ENCODE data around the gene DENND2A.
"Not testable (repeated sequence)": the region's sequence is repeated elsewhere in the genome, so short reads cannot be mapped to it uniquely, and the experiment has no call there.

DENND2A gene

GRCh38 chr7:140565761-140566160 lies 74.9 kb downstream of the DENND2A start:
- H3K56ac ChIP-seq (ENCODE audit: low read length); DNase-seq: not testable (repeated sequence)
- WGBS (ENCODE audit: extremely low coverage, insufficient coverage, low lambda C conversion rate), result no CpG with 5 or more reads among the region's 5 CpGs

GRCh38 chr7:140564643-140565042 lies 76.0 kb downstream of the DENND2A start:
- Histone ChIP-seq H3K27me3 (ENCODE audit: insufficient read depth, low read length, poor library complexity) (no peaks in the 10 kb centered on the region), H3K4me2 (ENCODE audit: low read length) (no peak overlapping the region), H3K18ac (ENCODE audit: low read length) (no peak overlapping the region), H2AK5ac (ENCODE audit: low read length) (no peak overlapping the region), H3K56ac (ENCODE audit: low read length) (no peak overlapping the region), H2BK120ac (ENCODE audit: low read depth, low read length) (no peak overlapping the region), H2BK5ac (ENCODE audit: low read length) (no peak overlapping the region), H4K5ac (ENCODE audit: low read length) (no peak overlapping the region), H3K36me3 (ENCODE audit: control insufficient read depth, insufficient read depth, low read length) (no peaks in the 10 kb centered on the region), H4K8ac (ENCODE audit: low read depth, low read length) (no peak overlapping the region), H3K79me1 (ENCODE audit: low read length) (no peaks in the 10 kb centered on the region), H3K4me3 (ENCODE audit: low read length) (no peak overlapping the region), H3K9ac (ENCODE audit: low read length) (no peak overlapping the region), H2BK15ac (replicated peaks; ENCODE audit: low read depth) (no peak overlapping the region), H3K4me1 (ENCODE audit: control insufficient read depth, low read depth, low read length) (no peaks in the 10 kb centered on the region), H3K4ac (ENCODE audit: low read depth, low read length) (no peak overlapping the region), H3K79me2 (ENCODE audit: control insufficient read depth, insufficient read depth, low read length) (no peaks in the 10 kb centered on the region), H3K27ac (ENCODE audit: low read depth, low read length) (no peak overlapping the region), H3K23ac (ENCODE audit: low read length) (no peak overlapping the region)
- no peak for DNase-seq
- no CpG with 5 or more reads among the region's 4 CpGs for WGBS (ENCODE audit: extremely low coverage, insufficient coverage, low lambda C conversion rate)

More at GRCh38 chr7:140565761-140566160, 74.9 kb downstream of the DENND2A start:
- H3K79me1 ChIP-seq (ENCODE audit: low read length); H3K4me1 ChIP-seq (ENCODE audit: control insufficient read depth, low read depth, low read length); H2BK5ac ChIP-seq (ENCODE audit: low read length); H3K27me3 ChIP-seq (ENCODE audit: insufficient read depth, low read length, poor library complexity); H4K8ac ChIP-seq (ENCODE audit: low read depth, low read length); H3K23ac ChIP-seq (ENCODE audit: low read length); H2BK120ac ChIP-seq (ENCODE audit: low read depth, low read length); H3K36me3 ChIP-seq (ENCODE audit: control insufficient read depth, insufficient read depth, low read length); H2AK5ac ChIP-seq (ENCODE audit: low read length); H2BK15ac ChIP-seq (replicated peaks; ENCODE audit: low read depth); H3K18ac ChIP-seq (ENCODE audit: low read length); H4K5ac ChIP-seq (ENCODE audit: low read length); H3K79me2 ChIP-seq (ENCODE audit: control insufficient read depth, insufficient read depth, low read length); H3K4ac ChIP-seq (ENCODE audit: low read depth, low read length); H3K4me3 ChIP-seq (ENCODE audit: low read length); H3K9ac ChIP-seq (ENCODE audit: low read length); H3K4me2 ChIP-seq (ENCODE audit: low read length); H3K27ac ChIP-seq (ENCODE audit: low read depth, low read length): not testable (repeated sequence)

- no peak overlapping the region for H3K4me2 ChIP-seq (ENCODE audit: low read length)
- no peak overlapping the region for H3K18ac ChIP-seq (ENCODE audit: low read length)
- H3K9ac ChIP-seq (ENCODE audit: low read length), result no peak overlapping the region
- no peak overlapping the region for H2BK120ac ChIP-seq (ENCODE audit: low read depth, low read length)
- no CpG with 5 or more reads among the region's 5 CpGs for WGBS (ENCODE audit: extremely low coverage, insufficient coverage, low lambda C conversion rate)
- H3K56ac ChIP-seq (ENCODE audit: low read length), result no peak overlapping the region
- H3K27me3 ChIP-seq (ENCODE audit: insufficient read depth, low read length, poor library complexity), result no peaks in the 10 kb centered on the region
- H2BK15ac ChIP-seq (replicated peaks; ENCODE audit: low read depth), result no peak overlapping the region
- no peak overlapping the region for H2BK5ac ChIP-seq (ENCODE audit: low read length)
- no peaks in the 10 kb centered on the region for H3K79me1 ChIP-seq (ENCODE audit: low read length)
- H3K4ac ChIP-seq (ENCODE audit: low read depth, low read length), result no peak overlapping the region
- H4K5ac ChIP-seq (ENCODE audit: low read length), result no peak overlapping the region
- no peak overlapping the region for H3K23ac ChIP-seq (ENCODE audit: low read length)
- no peaks in the 10 kb centered on the region for H3K79me2 ChIP-seq (ENCODE audit: control insufficient read depth, insufficient read depth, low read length)
- H3K27ac ChIP-seq (ENCODE audit: low read depth, low read length), result no peak overlapping the region
- no peak overlapping the region for H3K4me3 ChIP-seq (ENCODE audit: low read length)
- no peaks in the 10 kb centered on the region for H3K36me3 ChIP-seq (ENCODE audit: control insufficient read depth, insufficient read depth, low read length)
- H4K8ac ChIP-seq (ENCODE audit: low read depth, low read length), result no peak overlapping the region
- no peak overlapping the region for H2AK5ac ChIP-seq (ENCODE audit: low read length)
- H3K4me1 ChIP-seq (ENCODE audit: control insufficient read depth, low read depth, low read length), result no peaks in the 10 kb centered on the region
- no peak for DNase-seq
Observed at GRCh38 chr7:140562926-140563481, 77.6 kb downstream of the DENND2A start.

GRCh38 chr7:140559410-140559809 lies 81.2 kb downstream of the DENND2A start:
- Histone ChIP-seq H3K27ac (ENCODE audit: low read depth, low read length) (no peak overlapping the region), H2BK120ac (ENCODE audit: low read depth, low read length) (no peak overlapping the region), H3K27me3 (ENCODE audit: insufficient read depth, low read length, poor library complexity) (no peaks in the 10 kb centered on the region), H3K4me1 (ENCODE audit: control insufficient read depth, low read depth, low read length) (no peaks in the 10 kb centered on the region), H3K9ac (ENCODE audit: low read length) (no peak overlapping the region), H2BK5ac (ENCODE audit: low read length) (no peak overlapping the region), H3K56ac (ENCODE audit: low read length) (no peak overlapping the region), H3K79me2 (ENCODE audit: control insufficient read depth, insufficient read depth, low read length) (no peaks in the 10 kb centered on the region), H3K79me1 (ENCODE audit: low read length) (no peaks in the 10 kb centered on the region), H2BK15ac (replicated peaks; ENCODE audit: low read depth) (no peak overlapping the region), H3K18ac (ENCODE audit: low read length) (no peak overlapping the region), H3K4me2 (ENCODE audit: low read length) (no peak overlapping the region), H4K5ac (ENCODE audit: low read length) (no peak overlapping the region), H2AK5ac (ENCODE audit: low read length) (no peak overlapping the region), H3K36me3 (ENCODE audit: control insufficient read depth, insufficient read depth, low read length) (no peaks in the 10 kb centered on the region), H4K8ac (ENCODE audit: low read depth, low read length) (no peak overlapping the region), H3K4me3 (ENCODE audit: low read length) (no peak overlapping the region), H3K23ac (ENCODE audit: low read length) (no peak overlapping the region), H3K4ac (ENCODE audit: low read depth, low read length) (no peak overlapping the region)
- WGBS (ENCODE audit: extremely low coverage, insufficient coverage, low lambda C conversion rate), result no CpG with 5 or more reads among the region's 9 CpGs
- peak; percentile 45 for DNase-seq

GRCh38 chr7:140557809-140558518 lies 82.6 kb downstream of the DENND2A start:
- Histone ChIP-seq H3K9ac (ENCODE audit: low read length) (no peak overlapping the region), H3K4me1 (ENCODE audit: control insufficient read depth, low read depth, low read length) (no peaks in the 10 kb centered on the region), H3K23ac (ENCODE audit: low read length) (no peak overlapping the region), H3K27ac (ENCODE audit: low read depth, low read length) (no peak overlapping the region), H3K27me3 (ENCODE audit: insufficient read depth, low read length, poor library complexity) (no peaks in the 10 kb centered on the region), H2BK15ac (replicated peaks; ENCODE audit: low read depth) (no peak overlapping the region), H3K4ac (ENCODE audit: low read depth, low read length) (no peak overlapping the region), H2BK5ac (ENCODE audit: low read length) (no peak overlapping the region), H3K36me3 (ENCODE audit: control insufficient read depth, insufficient read depth, low read length) (no peaks in the 10 kb centered on the region), H4K8ac (ENCODE audit: low read depth, low read length) (no peak overlapping the region), H3K18ac (ENCODE audit: low read length) (no peak overlapping the region), H2AK5ac (ENCODE audit: low read length) (no peak overlapping the region), H3K79me2 (ENCODE audit: control insufficient read depth, insufficient read depth, low read length) (no peaks in the 10 kb centered on the region), H4K5ac (ENCODE audit: low read length) (no peak overlapping the region), H3K79me1 (ENCODE audit: low read length) (no peaks in the 10 kb centered on the region), H3K4me3 (ENCODE audit: low read length) (no peak overlapping the region), H3K4me2 (ENCODE audit: low read length) (no peak overlapping the region), H3K56ac (ENCODE audit: low read length) (no peak overlapping the region), H2BK120ac (ENCODE audit: low read depth, low read length) (no peak overlapping the region)
- no peak for DNase-seq
- no CpG with 5 or more reads among the region's 13 CpGs for whole genome bisulfite sequencing (ENCODE audit: extremely low coverage, insufficient coverage, low lambda C conversion rate)

DNA sequence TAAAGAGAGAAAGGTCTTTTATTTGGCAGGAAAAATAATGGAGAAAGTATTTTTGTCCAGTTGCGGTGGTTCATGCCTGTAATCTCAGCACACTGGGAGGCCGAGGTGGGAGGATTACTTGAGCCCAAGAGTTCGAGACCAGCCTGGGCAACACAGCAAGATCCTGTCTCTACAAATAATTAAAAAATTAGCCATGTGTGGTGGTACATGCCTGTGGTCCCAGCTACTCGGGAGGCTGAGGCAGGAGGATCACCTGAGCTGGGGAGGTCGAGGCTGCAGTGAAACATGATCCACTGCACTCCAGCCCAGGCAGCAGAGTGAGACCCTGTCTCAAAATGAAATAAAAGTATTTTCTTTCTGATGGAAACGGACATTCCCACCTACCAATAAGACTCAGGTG lies 83.5 kb downstream of the DENND2A start:
- Histone ChIP-seq H3K9ac (ENCODE audit: low read length) (no peak overlapping the region), H3K79me1 (ENCODE audit: low read length) (no peaks in the 10 kb centered on the region), H3K79me2 (ENCODE audit: control insufficient read depth, insufficient read depth, low read length) (no peaks in the 10 kb centered on the region), H3K4me2 (ENCODE audit: low read length) (no peak overlapping the region), H4K5ac (ENCODE audit: low read length) (no peak overlapping the region), H2BK5ac (ENCODE audit: low read length) (no peak overlapping the region), H3K36me3 (ENCODE audit: control insufficient read depth, insufficient read depth, low read length) (no peaks in the 10 kb centered on the region), H3K23ac (ENCODE audit: low read length) (no peak overlapping the region), H3K27me3 (ENCODE audit: insufficient read depth, low read length, poor library complexity) (no peaks in the 10 kb centered on the region), H3K4me1 (ENCODE audit: control insufficient read depth, low read depth, low read length) (no peaks in the 10 kb centered on the region), H3K4ac (ENCODE audit: low read depth, low read length) (no peak overlapping the region), H4K8ac (ENCODE audit: low read depth, low read length) (no peak overlapping the region), H3K27ac (ENCODE audit: low read depth, low read length) (no peak overlapping the region), H2AK5ac (ENCODE audit: low read length) (no peak overlapping the region), H2BK15ac (replicated peaks; ENCODE audit: low read depth) (no peak overlapping the region), H3K4me3 (ENCODE audit: low read length) (no peak overlapping the region), H2BK120ac (ENCODE audit: low read depth, low read length) (no peak overlapping the region), H3K56ac (ENCODE audit: low read length) (no peak overlapping the region), H3K18ac (ENCODE audit: low read length) (no peak overlapping the region)
- no CpG with 5 or more reads among the region's 6 CpGs for WGBS (ENCODE audit: extremely low coverage, insufficient coverage, low lambda C conversion rate)
- DNase-seq, result no peak

Data from mesendoderm (in vitro differentiated cells).